Osteocyte (in vitro differentiated cells): Measurements from ENCODE around the gene KIF1C. TPM values are rescaled to one million over a fixed set of nuclear protein-coding genes. Genes with fewer than 3 reads are reported as not detected.

Experiments
- DNase-seq: peaks from one replicate; pipeline ENCODE4 v3.0.0; 2021; ENCODE audit warnings: mixed read lengths; ENCODE audit not compliant: unreplicated experiment; ENCODE audit errors: extremely low spot score
- H3K27ac Mint-ChIP-seq: one replicate; pipeline ENCODE4 v1.8.0; 2021; ENCODE audit warnings: mild to moderate bottlenecking, mixed read lengths; ENCODE audit not compliant: unreplicated experiment
- H3K27me3 Mint-ChIP-seq: one replicate; pipeline ENCODE4 v1.8.0; 2021; ENCODE audit warnings: mixed read lengths; ENCODE audit not compliant: unreplicated experiment
- H3K36me3 Mint-ChIP-seq: one replicate; pipeline ENCODE4 v1.8.0; 2021; ENCODE audit warnings: mixed read lengths; ENCODE audit not compliant: unreplicated experiment
- H3K4me1 Mint-ChIP-seq: one replicate; pipeline ENCODE4 v1.8.0; 2021; ENCODE audit warnings: mixed read lengths; ENCODE audit not compliant: unreplicated experiment
- H3K4me3 Mint-ChIP-seq: one replicate; pipeline ENCODE4 v1.8.0; 2021; ENCODE audit warnings: mild to moderate bottlenecking, moderate library complexity, mixed read lengths; ENCODE audit not compliant: unreplicated experiment
- H3K9me3 Mint-ChIP-seq: one replicate; pipeline ENCODE4 v1.8.0; 2021; ENCODE audit warnings: mixed read lengths; ENCODE audit not compliant: unreplicated experiment
- CTCF ChIP-seq: fragments of 200-600 bp; sonication (generic); IDR thresholded peaks from 2 replicates; pipeline ENCODE4 v1.5.0; 2021; ENCODE audit warnings: antibody characterized with exemption, mild to moderate bottlenecking, moderate library complexity
- total RNA-seq: library from RNA; stranded (reverse); gene quantifications from 2 replicates; pipeline ENCODE4 v1.2.1, GENCODE V29; 2021

KIF1C gene
- total RNA-seq, 1 donor from 2014 or later: 123 TPM

- Mint-ChIP-seq H3K27me3 (no peaks in the 10 kb centered on the region), H3K36me3 (peaks cover 49% of the 10 kb centered on the region), H3K9me3 (no peaks in the 10 kb centered on the region), H3K4me3 (no peak overlapping the region), H3K27ac (no peak overlapping the region), H3K4me1 (peaks cover 20% of the 10 kb centered on the region)
- TF ChIP-seq CTCF: no peak
- no peak for DNase-seq
These were observed 4.5 kb downstream of the KIF1C start for GRCh38 chr17:5002121-5002788.

GRCh38 chr17:5003214-5003867, 5.6 kb downstream of the KIF1C start:
- no peak overlapping the region for H3K27ac Mint-ChIP-seq

GRCh38 chr17:5011928-5012327, 14.2 kb downstream of the KIF1C start:
- no peak for TF ChIP-seq CTCF
- H3K4me3 Mint-ChIP-seq: no peak overlapping the region
- no peaks in the 10 kb centered on the region for H3K27me3 Mint-ChIP-seq
- peak overlapping the region; percentile 12 for H3K27ac Mint-ChIP-seq
- no peak for DNase-seq
- no peaks in the 10 kb centered on the region for H3K4me1 Mint-ChIP-seq
- peaks cover 36% of the 10 kb centered on the region for H3K36me3 Mint-ChIP-seq
- no peaks in the 10 kb centered on the region for H3K9me3 Mint-ChIP-seq

More at GRCh38 chr17:5003214-5003867, 5.6 kb downstream of the KIF1C start:
- no peak for TF ChIP-seq CTCF
- H3K36me3 Mint-ChIP-seq: peaks cover 58% of the 10 kb centered on the region
- H3K27me3 Mint-ChIP-seq: no peaks in the 10 kb centered on the region
- no peak overlapping the region for H3K4me3 Mint-ChIP-seq
- H3K9me3 Mint-ChIP-seq: no peaks in the 10 kb centered on the region
- peaks cover 20% of the 10 kb centered on the region for H3K4me1 Mint-ChIP-seq
- DNase-seq: no peak

- Mint-ChIP-seq H3K27me3 (no peaks in the 10 kb centered on the region), H3K4me3 (no peak overlapping the region), H3K4me1 (no peaks in the 10 kb centered on the region), H3K27ac (no peak overlapping the region), H3K36me3 (peaks cover 25% of the 10 kb centered on the region), H3K9me3 (no peaks in the 10 kb centered on the region)
- no peak for TF ChIP-seq CTCF
- DNase-seq: no peak
These were observed 16.6 kb downstream of the KIF1C start for GRCh38 chr17:5014357-5014756.

GRCh38 chr17:5019475-5019956, 21.8 kb downstream of the KIF1C start:
- Mint-ChIP-seq H3K36me3 (peaks cover 41% of the 10 kb centered on the region), H3K4me3 (no peak overlapping the region), H3K9me3 (no peaks in the 10 kb centered on the region), H3K4me1 (no peaks in the 10 kb centered on the region), H3K27me3 (no peaks in the 10 kb centered on the region), H3K27ac (no peak overlapping the region)
- no peak for DNase-seq
- no peak for TF ChIP-seq CTCF
